ENCODE data around the gene AGBL4. TPM values are rescaled to one million over a fixed set of nuclear protein-coding genes. Genes with fewer than 3 reads are reported as not detected.

Gene AGBL4
- total and polyA plus RNA-seq, 9 of the 15 experiments (the other 6 are each of a cell fraction or from before 2014, with no cell fraction given) = 0.11 TPM; not detected in 7

GRCh38 chr1:49171941-49172593 lies 851.7 kb downstream of the AGBL4 start (continued):
- TF ChIP-seq MGA (IDR thresholded peaks at IDR 0.05) (no peak), ILF3 (IDR thresholded peaks at IDR 0.05; ENCODE audit: borderline replicate concordance) (no peak), SPI1 (IDR thresholded peaks at IDR 0.05; ENCODE audit: borderline replicate concordance, low read depth, low read length) (no peak)
